NK-92 (cell line): ENCODE measurements around the gene ATG9A.
A peak's percentile ranks its signal among the peaks of the same experiment; 100 is the strongest.

ENCODE experiments used
- DNase-seq: peaks from one replicate; lab custom pipeline; 2025; ENCODE audit not compliant: unreplicated experiment; lab: John Stamatoyannopoulos, UW

Gene ATG9A

DNA sequence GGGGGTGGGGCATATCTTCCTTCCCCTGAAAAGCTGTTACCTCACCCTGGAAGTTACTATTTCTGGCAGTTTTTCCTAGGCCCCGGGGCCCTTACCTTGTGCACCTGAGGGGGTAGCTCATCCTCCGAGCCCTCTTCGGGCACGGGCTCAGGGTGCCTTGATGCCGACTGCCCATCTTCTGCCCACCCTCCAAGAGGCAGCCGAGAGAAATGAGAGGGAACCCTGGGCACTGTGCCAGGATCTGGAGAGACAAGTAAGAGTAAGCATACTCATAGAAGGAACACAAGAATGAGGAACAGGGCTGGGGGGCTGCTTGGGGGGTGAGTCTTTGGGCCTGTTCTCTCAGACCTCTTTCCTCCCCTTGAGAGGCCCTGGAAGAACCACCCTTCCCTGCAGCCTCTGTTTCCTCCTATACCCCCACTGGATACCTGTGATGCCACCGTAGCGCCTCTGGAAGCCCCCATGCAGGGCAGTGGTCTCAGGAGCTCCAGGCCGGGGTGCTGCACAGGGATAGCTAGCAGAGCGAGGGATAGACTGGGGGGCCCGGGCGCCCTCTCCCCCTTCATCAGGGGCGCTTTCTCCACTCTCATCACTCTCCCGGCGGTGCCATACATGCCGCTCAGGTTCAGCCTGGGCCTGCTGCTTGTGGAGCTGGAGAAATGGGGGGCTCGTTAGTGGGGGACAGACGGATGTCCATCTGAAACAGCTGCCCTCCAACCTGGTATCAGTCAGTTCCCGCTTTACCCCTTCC, 8.6 kb downstream of the ATG9A start:
- no peak for DNase-seq

DNA sequence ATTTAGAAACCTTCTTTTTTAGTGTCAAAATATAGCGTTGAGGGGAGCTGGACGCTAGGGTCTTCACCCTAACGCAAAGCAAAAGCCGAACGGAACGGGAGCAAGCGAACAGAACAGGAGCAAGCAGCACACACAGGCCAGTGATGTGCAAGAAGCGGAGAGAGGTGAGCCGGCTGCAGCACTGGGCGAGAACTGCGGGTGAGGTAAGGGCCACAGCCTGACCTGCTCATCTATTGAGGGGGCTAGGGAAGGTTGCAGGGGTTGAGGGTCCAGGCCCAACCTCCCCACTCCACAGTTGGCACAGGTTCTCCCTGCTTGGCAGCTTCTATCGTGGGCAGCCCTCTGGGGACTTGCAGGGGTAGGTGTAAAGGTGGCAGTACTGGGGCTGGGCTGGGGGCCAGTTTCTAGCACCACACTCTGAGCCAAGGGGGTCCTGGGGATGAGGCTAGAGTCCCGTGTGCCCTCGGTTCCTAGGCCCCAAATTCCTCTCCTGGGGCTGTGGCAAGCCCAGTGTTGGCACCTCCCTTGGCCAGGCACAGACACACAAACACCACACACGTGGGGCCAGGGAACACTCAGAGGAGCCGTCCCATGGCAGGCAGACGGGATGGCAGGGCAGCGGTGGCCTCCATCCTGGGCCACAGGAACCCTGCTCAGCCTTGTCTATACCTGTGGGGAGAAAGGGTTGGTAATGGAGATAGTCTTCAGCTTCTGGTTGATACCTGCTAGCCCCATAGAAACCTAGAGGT, 9.5 kb downstream of the ATG9A start:
- DNase-seq: no peak

DNA sequence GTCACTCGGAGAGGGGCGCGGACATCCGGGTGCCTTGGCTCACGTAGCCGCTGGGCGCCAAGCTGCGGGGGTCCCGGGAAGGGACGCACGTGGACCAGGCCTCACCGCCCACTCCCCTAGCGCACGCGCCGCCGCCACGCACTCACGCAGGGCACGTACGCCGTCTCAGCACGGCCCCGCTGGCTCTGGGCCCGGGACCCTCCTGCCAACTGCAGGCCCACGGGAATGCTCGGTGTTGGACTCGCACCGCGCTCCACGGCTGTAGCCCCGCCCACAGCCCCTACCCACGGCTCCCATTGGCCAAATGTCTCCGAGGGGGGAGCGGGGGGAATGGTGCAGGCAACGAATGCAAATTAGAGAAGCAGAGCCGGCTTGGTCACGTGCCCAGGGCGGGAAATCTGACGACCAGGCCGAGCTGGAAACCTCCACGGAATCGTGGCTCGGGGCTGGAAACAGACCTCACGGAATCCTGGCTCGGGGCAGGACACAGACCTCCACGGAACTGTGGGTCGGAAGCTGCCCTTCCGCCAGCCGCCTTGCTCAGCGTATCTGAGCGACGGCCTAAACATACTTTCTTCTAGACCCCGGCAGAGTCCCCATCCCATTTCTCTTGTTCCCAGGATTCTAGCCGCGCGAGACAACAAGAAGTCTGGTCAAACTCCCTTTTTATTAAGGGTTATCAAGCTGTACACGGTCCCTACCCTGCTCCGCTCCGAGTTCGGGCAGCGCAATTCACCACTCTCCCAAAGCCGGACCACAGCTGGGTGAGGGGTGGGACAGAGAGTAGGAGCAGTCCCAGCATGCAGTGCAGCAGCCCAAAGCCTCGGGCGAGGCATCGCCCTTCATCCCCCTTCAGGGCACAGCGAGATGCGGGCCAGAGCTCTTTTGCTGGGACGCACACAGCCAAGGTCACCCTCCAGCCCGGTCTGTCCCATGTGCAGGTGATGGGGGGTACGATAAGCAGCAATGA, 10.4 kb downstream of the ATG9A start, which contains the start of gene ABCB6:
TSS of gene ABCB6 (minus strand) at position 227 of the 970 bp plus-strand sequence. CDS start 285 bp downstream, outside the sequence.
- DNase-seq: peak; percentile 33

DNA sequence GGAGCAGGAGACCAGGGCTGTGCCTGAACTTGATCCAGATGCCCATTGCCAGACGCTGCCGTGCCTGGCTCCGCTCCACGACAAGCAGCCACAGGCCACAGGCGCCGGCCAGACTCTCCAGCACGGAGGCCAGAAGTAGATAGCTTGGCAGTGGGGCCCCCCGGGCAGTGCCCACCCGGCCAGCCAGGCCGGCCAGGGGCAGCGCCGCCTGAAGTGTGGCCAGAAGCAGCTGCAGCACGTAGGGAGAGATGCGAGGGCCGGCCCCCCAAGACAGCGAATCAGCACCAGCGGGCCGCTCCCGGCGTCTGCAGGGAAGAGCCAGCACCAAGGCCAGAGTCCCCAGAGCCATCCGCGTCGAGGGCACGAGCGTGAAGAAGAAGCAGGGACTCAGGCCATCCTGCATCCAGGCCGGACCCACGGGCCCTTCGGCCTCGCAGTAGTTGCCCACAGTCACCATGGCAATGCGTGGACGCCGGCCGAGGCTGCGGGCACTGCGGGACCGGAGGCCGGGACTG, 11.2 kb downstream of the ATG9A start:
- no peak for DNase-seq

DNA sequence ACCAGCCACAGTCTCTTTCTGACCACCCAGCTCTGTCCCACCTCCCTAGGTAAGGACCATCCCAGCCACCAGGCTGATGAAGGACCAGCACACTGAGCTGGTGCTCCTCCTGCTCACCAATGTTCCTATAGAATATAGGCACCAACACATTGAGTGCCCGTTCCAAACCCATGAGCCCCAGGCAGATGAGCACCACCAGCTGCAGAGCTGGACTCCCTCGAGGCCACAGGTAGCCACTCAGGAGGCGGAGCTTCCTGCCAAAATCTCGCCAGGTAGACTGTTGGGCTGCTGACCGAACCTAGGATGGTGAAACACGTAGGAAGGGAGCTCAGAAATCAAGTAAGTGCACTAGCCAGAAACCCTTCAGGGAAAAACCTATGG, 12.9 kb downstream of the ATG9A start:
- no peak for DNase-seq

DNA sequence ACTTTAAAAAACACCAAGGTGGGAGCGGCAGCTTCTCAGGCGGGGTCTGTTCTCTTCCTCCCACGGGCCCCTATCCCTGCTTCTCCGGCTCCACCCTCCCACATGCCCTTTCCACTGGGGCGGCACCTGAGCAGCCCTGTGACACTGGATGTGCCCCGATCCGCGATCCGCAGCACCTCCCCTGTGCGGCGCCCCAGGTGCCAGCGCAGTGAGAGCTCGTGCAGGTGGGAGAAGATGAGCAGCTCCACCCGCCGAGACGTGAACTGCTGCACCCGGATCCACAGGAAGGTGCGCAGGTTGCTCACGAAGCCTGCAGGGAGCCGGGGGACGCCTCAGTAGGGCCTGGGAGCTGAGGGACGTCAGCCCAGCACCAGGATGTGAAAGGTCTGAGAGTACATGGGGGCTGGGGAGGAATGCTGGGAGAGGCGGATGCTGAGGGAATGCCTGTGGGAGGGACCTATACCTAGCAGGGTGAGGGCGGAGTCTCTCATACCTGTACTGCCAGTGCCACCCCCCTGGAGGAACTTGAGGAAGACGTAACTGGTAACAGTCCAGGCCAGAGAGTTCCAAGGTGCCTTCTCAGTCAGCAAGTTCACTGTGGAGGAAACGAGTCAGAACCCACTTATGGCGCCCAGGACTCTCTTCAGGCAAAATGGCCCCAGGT, 13.4 kb downstream of the ATG9A start:
- no peak for DNase-seq

DNA sequence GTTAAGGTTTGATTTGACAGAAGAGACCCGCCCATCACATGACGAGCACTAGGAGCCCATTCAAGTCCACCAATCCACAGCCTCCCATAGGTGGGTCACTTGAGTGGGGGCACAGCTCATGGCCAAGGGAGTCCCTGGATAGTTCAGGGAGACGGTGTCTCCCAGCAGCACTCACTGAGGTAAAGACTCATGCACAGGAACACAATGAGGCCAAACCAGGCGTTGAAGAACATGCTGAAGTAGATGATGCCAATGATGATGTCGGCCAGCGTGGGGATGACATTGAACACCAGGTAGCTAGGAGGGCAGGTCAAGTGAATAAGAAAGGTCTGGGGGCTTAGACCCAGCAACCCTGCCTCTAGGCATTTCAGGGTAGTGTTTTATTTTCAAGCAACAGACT, 14.7 kb downstream of the ATG9A start:
- no peak for DNase-seq

DNA sequence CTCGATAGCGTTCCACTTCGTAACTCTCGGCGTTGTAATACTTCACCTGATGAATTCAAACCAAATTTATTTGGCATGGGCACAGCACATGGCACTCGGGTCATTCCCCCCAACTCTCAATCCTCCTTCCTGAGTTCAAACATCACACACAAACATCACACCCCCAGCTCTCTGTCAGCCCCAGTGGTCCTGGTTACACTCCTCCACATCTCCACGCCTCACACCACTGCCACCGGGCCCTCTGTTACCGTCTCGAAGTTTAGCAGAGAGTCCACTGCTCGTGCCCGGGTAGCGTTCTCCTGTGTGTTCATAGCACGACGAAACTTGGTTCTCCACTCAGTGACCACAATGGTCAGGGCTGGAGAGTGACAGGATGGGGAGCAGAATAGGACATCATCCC, 15.3 kb downstream of the ATG9A start:
- DNase-seq: no peak

DNA sequence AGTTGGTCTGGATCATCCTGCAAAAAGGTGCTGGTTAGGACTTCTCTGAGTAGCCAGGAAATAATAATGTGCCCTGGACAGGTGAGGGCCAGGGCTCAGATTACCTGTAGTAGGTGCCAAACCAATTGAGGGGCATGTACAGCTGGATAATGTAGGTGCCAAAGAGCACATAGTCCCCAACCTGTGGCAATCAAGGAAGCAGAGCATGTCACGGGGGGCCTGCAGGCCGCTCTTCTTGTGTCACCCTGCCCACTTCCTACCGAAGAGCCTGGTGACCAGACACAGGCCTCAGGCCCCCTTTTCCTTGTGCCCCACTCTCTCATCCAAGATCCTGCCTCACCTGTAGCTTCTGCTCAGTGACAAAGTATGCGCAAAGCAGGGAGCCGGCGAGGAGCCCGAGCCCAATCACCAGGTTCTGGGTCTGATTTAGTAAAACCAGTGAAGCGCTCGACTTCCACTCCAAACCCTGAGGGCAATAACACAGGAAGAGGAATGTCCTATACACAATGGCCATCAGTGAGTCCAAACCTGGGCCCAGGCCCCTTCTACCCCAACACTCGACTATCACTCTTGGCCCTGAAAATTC, 15.9 kb downstream of the ATG9A start:
- DNase-seq: no peak

DNA sequence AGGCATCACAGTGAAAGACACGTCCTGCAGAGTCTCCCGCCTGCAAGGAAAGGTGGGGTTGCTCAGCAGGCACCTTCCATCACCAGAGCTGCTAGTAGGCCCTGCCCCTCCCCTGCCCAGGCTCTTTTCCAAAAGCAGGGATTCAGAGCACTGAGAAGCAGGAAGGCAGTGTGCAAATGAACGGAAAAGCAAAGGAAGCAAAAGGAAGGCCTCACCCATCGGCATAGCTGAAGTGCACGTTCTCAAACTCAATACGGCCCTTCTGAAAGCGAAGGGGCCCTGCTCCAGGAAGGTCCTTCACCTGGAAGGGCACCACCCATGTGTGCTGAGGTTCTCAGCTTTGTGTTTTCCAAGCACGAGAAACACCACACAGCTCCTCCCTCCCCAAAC, 16.4 kb downstream of the ATG9A start:
- DNase-seq: no peak

DNA sequence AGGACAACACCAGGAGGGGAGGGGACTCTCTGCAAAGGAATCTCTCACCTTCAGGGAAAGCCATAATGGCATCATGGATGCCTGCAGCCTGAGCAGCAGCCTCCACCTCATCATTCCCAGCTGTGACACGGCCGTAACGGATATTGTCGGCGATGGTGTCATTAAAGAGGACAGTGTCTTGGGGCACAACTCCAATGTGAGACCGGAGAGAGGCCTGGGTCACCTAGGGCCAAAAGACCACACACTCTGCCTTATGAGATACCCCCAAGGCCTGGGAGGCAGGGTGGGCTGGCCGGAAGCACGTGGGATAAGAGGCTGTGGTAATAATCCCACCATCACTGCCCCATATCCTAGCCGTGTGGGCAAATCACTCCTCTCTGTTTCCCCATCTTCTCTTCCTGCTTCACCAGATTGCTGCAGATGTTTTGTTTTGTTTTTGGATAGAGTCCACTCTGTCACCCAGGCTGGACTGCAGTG, 18.5 kb downstream of the ATG9A start:
- DNase-seq: no peak

DNA sequence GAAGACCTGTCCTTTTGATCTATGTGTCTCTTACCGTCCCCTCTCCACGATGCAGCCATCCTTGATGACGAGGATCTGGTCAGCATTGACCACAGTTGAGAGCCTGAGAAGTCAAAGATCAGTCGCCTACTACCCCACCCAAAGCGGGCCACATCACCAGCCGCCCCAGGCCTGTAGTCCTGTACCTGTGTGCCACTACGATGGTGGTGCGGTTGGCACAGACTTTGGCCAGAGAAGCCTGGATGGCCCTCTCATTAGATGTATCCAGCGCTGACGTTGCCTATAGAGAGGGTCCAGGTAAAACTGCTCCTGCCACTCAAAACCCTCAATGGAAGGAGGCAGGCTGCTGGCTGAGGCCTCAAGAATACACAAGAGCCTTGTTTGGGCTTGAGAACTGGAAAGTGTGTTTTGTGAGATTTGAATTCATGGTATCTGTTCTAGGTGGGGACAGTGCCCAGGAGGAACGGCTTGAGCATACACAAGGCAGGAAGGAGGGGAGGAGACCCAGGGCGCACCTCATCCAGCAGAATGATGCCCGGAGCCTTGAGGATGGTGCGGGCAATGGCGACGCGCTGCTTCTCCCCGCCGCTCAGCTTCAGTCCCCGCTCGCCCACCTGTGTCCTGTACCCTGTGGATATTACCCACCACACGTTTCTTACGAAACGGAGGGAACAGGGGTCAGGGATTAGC, 19.1 kb downstream of the ATG9A start:
- no peak for DNase-seq

DNA sequence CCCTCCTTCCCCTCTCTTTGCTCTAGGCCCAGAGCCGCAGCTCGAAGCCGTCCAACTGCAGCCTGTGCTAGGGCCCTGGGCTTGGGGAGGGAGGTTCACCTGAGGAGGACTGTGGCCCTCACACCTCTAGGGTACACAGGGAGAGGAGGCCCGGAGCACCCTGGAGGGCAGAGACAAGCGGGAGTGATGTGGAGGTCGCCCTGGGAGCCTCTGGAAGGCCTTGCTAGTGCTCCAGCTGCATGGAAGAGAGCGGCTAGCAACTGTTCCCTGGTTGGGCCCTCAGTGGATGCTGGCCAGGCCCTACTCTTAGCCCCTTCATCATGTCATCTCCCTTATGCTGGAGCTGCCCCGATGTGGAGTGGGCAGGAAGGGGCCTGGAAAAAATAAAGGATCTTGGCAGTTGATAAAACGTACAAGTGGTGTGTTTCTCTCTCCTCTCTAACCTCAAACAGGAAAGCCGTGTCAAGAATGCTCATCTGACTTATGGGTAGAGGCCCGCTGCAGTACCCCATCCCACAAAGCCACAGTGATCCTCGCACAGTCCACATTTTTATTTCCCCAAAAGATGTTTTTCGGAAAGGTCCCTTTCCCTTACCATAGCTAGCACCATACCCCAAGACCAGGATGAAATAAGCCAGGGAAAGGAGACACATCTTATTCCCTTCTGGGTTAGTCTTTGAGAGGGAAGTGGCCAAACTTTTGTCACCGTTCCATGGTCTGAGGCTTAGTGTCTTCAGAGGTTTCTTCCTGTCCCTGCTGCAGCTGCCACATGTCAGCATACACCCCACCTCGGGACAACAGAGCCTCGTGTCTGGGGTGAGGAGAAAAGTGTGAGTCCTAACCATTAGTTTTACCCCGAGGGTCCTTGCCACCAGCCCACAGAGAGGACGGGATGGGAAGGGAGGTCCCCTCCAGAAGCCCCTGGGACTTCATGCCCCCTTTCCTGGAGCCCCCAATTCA, 19.9 kb downstream of the ATG9A start:
- no peak for DNase-seq

DNA sequence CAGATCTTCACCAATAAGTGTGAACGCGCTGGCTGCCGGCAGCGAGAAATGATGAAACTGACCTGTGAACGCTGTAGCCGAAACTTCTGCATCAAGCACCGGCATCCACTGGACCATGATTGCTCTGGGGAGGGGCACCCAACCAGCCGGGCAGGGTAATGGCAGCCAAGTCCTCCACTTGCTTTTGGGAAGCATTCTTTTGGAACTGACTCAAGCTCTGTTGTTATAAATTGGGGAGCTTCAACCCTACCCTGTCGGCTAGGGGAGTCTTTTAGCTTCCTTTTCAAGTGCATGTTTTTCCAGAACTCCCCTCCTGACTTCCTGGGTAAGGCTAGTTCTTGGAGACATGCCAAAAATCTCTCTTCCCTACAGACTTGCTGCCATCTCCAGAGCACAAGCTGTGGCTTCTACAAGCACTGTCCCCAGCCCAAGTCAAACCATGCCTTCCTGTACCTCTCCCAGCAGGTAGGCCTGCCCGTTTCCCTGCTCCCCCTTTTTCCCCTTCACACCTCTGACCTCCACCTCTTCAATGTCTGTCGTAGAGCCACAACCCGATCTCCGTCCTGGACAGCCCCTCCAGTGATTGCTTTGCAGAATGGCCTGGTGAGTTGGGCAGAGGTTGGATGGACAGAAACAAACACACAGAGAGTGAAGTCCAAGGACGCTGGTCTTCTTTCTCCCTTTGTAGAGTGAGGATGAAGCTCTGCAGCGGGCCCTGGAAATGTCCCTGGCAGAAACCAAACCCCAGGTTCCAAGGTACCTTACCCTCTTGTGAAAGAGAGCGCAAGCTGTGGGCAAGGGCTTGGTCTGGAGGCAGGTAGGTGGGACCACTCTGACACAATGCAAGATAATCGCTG, 21.3 kb downstream of the ATG9A start:
- no peak for DNase-seq

DNA sequence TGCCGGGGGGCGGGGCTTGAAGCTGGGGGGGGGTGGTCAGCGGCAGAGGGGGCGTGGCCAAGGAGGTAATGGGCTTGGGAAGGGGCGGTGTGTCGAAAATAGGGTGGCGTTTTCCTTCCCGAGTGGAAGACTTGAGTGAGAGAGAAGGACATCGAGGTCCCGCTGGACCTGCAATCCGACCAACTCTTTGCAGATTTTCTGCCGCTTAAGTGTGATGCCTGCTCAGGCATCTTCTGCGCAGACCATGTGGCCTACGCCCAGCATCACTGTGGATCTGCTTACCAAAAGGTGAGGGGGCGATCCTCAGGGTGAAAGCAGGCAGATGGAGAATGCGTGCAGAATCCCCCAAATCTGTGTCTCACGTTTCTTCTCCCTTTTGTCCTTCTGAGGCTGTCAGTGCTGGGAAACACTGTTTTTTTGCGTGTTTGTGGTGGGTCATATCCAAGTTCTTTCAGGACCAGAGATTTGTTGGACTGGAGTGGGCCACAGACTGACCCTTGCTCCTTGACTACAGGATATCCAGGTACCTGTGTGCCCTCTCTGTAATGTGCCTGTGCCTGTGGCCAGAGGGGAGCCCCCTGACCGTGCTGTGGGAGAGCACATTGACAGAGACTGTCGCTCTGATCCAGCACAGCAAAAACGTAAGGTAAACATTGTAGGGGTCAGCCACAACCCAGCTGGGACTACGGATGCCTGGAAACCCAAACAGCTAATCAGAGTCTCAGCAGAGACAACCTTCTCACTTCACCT, 22.1 kb downstream of the ATG9A start:
- no peak for DNase-seq

DNA sequence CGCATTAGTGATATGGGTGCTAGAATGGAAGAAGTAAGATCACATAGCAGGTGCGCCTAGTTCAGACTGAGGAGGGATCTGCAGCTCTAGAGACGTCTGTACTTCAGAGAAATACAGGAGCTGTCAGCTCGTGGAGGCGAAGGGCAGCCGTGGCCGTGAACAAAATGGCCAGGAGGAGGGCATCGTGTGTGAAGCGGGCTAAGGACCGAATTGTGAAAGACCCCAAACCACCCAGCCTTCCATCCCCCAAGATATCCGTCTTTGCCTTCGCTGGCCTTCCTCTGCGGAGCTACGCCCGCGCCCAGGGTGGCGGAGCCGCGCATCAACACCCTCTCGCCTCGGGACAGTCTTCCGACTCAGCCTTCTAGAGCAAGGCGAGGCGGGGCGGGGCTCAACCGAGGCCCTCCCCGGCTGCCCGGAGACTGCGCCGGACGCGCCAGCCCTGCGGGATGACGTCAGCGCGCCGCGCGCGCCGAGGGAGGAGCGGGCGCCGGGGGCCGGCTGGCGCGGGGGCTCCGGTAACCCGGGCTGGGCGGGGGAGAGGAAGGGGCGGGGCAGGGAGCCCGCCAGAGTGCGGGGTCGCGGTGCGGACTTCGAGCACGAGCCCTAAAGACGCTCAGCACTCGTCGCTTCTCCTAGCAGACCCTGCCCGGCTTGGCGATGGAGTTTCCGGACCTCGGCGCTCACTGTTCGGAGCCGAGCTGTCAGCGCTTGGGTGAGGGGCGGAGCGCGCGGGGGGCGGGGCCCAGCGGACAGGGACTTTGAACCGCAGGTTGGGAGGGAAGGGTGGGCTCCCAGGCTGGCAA, 22.9 kb downstream of the ATG9A start, which contains the start of gene ZFAND2B:
TSS of gene ZFAND2B (plus strand) at position 455 of the 806 bp plus-strand sequence. CDS start at position 661, 206 bp downstream.
- DNase-seq: peak; percentile 67
